WI38 (cell line): ENCODE results near the gene FBXW7.

ENCODE experiments used
- H3K4me3 ChIP-seq: 2 replicates; pipeline ENCODE4 v1.5.1; 2011; ENCODE audit warnings: low read depth, mild to moderate bottlenecking, control low read depth, low read length
- TF ChIP-seq, protein P1 (sequence below): IDR thresholded peaks from 2 replicates; pipeline ENCODE4 v1.5.1; 2012; ENCODE audit warnings: low read depth, mild to moderate bottlenecking, control low read depth, low read length

The FBXW7 gene

DNA sequence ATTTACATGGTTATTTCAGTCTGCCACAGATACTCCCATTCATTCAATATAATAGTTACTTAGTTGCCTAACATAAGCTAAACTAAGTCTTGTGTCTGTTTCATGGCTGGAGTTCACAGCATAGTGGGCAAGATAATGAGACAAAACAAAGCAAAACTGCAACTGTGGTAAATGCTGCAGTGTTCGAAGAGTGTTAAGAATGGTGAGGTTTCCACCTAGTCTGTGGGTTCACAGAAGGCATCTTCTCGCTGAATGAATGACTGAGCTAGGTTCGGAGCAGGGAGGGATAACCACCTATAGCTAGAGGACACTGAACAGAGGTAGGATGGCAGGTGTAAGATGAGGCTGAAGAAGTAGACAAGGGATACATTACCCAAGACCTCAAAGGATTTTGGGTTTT lies 171.0 kb downstream of the FBXW7 start:
- TF ChIP-seq, protein P1, sequence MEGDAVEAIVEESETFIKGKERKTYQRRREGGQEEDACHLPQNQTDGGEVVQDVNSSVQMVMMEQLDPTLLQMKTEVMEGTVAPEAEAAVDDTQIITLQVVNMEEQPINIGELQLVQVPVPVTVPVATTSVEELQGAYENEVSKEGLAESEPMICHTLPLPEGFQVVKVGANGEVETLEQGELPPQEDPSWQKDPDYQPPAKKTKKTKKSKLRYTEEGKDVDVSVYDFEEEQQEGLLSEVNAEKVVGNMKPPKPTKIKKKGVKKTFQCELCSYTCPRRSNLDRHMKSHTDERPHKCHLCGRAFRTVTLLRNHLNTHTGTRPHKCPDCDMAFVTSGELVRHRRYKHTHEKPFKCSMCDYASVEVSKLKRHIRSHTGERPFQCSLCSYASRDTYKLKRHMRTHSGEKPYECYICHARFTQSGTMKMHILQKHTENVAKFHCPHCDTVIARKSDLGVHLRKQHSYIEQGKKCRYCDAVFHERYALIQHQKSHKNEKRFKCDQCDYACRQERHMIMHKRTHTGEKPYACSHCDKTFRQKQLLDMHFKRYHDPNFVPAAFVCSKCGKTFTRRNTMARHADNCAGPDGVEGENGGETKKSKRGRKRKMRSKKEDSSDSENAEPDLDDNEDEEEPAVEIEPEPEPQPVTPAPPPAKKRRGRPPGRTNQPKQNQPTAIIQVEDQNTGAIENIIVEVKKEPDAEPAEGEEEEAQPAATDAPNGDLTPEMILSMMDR = no peak
- no peak overlapping the region for H3K4me3 ChIP-seq

DNA sequence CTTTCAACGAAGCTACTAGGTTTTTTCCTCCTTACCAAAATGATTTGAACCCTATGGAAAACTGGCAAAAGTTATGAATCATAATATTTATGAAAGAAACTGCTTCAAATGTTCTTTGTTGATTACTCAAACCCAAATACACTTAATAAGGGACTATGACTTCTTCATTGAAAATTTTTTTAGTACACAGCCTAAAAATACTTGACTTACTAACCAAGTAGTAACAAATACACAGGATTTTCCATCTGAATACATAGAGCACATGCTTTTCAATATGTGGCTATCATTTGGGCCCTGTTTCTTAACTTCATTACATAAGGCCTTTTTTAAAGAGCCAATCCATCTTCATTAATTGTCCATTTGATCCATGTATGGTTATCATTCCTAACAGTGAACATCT lies 171.5 kb downstream of the FBXW7 start:
- H3K4me3 ChIP-seq = no peak overlapping the region
- TF ChIP-seq, protein P1 = no peak

DNA sequence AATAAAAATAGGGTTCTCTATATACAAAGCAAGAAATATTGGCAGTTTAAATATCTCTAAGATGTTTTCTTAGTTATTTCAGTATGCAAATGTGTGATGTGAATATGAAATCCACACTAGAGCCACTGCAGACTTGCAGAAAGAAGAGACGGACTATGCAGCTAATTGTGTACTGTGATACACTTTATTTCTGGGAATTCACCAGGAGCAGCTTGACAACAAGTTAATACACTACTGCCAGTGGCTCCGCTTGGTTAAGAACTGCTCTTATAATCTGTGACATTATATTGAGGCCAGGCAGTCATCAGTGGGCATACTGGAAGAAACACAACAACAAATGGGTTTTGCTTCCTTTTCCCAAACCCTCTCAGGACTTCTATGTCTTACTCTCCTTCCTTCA lies 172.0 kb downstream of the FBXW7 start:
- H3K4me3 ChIP-seq = no peak overlapping the region
- TF ChIP-seq, protein P1 = no peak

DNA sequence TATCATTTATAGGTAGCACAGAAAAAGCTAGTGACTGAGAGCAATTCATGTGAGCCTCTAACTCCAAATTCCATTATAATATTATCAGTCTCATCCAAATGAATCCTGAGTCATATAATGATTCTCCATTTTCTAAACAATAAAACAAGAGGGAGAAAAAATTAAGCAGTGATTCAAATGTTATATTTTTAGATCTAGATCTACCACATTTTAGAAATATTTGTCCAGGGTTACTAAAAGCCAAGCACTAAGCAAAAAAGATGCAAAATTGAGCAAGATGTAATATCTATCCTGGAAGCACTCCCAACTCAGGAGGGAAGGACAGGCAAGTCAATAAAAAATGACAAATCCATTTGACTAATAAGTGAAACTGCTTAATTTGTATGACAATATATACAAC lies 172.8 kb downstream of the FBXW7 start:
- TF ChIP-seq, protein P1 = no peak
- H3K4me3 ChIP-seq = no peak overlapping the region

DNA sequence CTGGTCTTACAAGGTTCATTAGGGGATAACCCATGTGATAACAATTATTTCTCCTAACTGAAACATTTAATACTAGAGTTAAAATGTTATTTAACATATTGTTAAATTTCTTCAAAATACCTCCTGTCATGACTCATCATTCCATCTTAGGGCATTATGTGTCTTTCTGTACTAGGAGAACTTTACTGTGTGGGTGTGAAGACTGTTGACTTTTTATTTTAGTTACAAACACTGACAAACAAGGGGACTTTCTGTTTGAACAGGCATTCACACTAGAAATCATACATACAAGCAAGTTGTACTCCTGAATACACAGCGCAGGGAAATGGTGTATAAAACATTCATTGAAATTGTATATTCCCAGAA lies 175.9 kb downstream of the FBXW7 start:
- no peak overlapping the region for H3K4me3 ChIP-seq
- TF ChIP-seq, protein P1 = no peak

DNA sequence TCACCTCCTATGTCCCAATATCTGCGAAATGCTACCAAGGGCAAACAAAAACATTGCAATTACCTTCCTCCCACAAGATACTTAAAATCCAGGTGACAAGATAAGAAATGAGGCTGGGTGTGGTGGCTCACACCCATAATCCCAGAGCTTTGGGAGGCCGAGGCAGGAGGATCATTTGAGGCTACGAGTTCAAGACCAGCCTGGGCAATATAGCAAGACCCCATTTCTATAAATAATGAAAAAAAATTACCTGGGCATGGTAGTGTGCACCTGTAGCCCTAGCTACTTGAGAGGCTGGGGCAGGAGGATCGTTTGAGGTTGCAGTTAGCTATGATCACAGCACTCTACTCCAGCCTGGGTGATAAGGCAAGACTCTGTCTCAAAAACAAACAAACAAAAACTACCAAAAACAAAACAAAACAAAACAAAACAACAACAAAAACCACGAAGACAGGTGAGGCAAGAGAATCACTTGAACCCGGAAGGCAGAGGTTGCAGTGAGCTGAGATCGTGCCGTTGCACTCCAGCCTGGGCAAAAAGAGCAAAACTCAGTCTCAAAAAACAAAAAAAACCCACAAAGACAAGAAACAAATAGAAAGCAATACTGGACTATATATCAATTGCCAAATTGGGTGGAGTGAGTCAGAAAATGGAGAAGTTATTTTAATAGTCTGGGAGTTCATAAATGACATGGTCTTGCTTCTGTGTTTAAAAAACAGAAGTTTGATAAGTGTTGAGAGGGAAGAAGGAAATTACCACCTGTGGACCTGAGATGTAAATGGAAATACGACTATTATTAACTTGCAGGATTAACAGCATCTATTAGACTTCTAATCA lies 176.5 kb downstream of the FBXW7 start:
- TF ChIP-seq, protein P1 = no peak
- no peak overlapping the region for H3K4me3 ChIP-seq

DNA sequence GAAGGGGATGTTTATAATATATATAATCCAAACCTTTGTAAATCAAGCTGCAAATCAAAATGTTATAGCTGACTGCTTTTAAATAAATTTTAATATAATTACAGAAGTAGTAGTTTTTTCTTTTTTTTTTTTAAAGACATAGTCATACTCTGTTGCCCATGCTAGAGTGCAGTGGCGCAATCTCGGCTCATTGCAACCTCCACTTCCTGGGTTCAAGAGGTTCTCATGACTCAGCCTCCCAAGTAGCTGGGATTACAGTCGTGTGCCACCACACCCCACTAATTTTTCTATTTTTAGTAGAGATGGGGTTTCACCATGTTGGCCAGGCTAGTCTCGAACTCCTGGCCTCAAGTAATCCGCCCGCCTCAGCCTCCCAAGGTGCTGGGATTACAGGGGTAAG lies 178.7 kb downstream of the FBXW7 start:
- TF ChIP-seq, protein P1 = no peak
- no peak overlapping the region for H3K4me3 ChIP-seq
